SK-N-SH (cell line): Measurements from ENCODE around the gene LIPG. TPM values are rescaled to one million over a fixed set of nuclear protein-coding genes. Genes with fewer than 3 reads are reported as not detected.

Experiments used
- CTCF ChIA-PET: fragments of 300-600, 350-600 bp; formaldehyde crosslinking; extraction: SDS; loops from one replicate; lab custom pipeline; 2021; lab: Yijun Ruan, JAX
- POLR2A ChIA-PET: fragments of 350-600 bp; sonication (Branson Sonifier 250); formaldehyde crosslinking; extraction: SDS; loops from one replicate; lab custom pipeline; 2020; ENCODE audit warnings: antibody characterized with exemption, inconsistent platforms; lab: Yijun Ruan, JAX
- DNase-seq: peaks from one replicate; pipeline ENCODE4 v3.0.0; 2012
- H2AFZ ChIP-seq: fragments of 200-600 bp; sonication (generic); 2 replicates; pipeline ENCODE4 v1.8.1; 2016; ENCODE audit warnings: antibody characterized with exemption, mild to moderate bottlenecking, low read depth
- H3F3A ChIP-seq: fragments of 200-600 bp; sonication (generic); replicated peaks from 2 replicates; pipeline ENCODE3; 2016; ENCODE audit warnings: antibody characterized with exemption, mild to moderate bottlenecking; ENCODE audit not compliant: insufficient read depth
- H3K27ac ChIP-seq, 2 experiments: fragments of 200-500 bp in 1 of 2; fragments of 200-600 bp in 1 of 2; sonication (Bioruptor generic) in 1 of 2; sonication (generic), shearing (Covaris generic) in 1 of 2; 2 replicates each; pipeline versions ENCODE4 v1.5.1 to v1.6.1; 2014 to 2016; ENCODE audit warnings: low read depth in 2 of 2, inconsistent platforms in 1 of 2, low read length in 1 of 2, mild to moderate bottlenecking in 1 of 2, mixed read lengths in 1 of 2
- H3K27me3 ChIP-seq: fragments of 200-600 bp; sonication (generic), shearing (Covaris generic); 2 replicates; pipeline ENCODE4 v1.6.1; 2016; ENCODE audit warnings: mixed run types; ENCODE audit not compliant: insufficient read depth
- H3K36me3 ChIP-seq, 2 experiments: fragments of 200-500 bp in 1 of 2; fragments of 200-600 bp in 1 of 2; sonication (Bioruptor generic) in 1 of 2; sonication (generic) in 1 of 2; replicated peaks in 1 of 2; 2 replicates each; pipeline versions ENCODE3 to v1.5.1; 2014 to 2016; ENCODE audit warnings: low read length in 1 of 2, mild to moderate bottlenecking in 1 of 2; ENCODE audit not compliant: insufficient read depth in 2 of 2, control insufficient read depth in 1 of 2
- H3K4me1 ChIP-seq, 2 experiments: fragments of 200-500 bp in 1 of 2; fragments of 200-600 bp in 1 of 2; sonication (Bioruptor generic) in 1 of 2; sonication (generic), shearing (Covaris generic) in 1 of 2; 2 replicates each; pipeline versions ENCODE4 v1.5.1 to v1.6.1; 2014 to 2016; ENCODE audit warnings: low read depth in 1 of 2, low read length in 1 of 2, mixed run types in 1 of 2; ENCODE audit not compliant: insufficient read depth in 2 of 2, control insufficient read depth in 1 of 2
- H3K4me2 ChIP-seq: fragments of 200-600 bp; sonication (generic), shearing (Covaris generic); 2 replicates; pipeline ENCODE4 v1.6.1; 2017; ENCODE audit warnings: mixed run types
- H3K4me3 ChIP-seq, 2 experiments: fragments of 200-500 bp in 1 of 2; fragments of 200-600 bp in 1 of 2; sonication (Bioruptor generic) in 1 of 2; sonication (generic), shearing (Covaris generic) in 1 of 2; 2 replicates each; pipeline versions ENCODE4 v1.5.1 to v1.8.1; 2014 to 2016; ENCODE audit warnings: low read depth in 2 of 2, inconsistent platforms in 1 of 2, low read length in 1 of 2, mild to moderate bottlenecking in 1 of 2, mixed read lengths in 1 of 2, moderate library complexity in 1 of 2
- H3K79me2 ChIP-seq: fragments of 200-600 bp; sonication (generic); 2 replicates; pipeline ENCODE4 v1.8.1; 2017; ENCODE audit warnings: mild to moderate bottlenecking; ENCODE audit not compliant: insufficient read depth
- H3K9ac ChIP-seq: fragments of 200-600 bp; sonication (generic); 2 replicates; pipeline ENCODE4 v1.6.1; 2017; ENCODE audit warnings: mixed run types
- H3K9me2 ChIP-seq: fragments of 200-600 bp; sonication (generic); 2 replicates; pipeline ENCODE4 v1.6.1; 2017; ENCODE audit warnings: mixed run types
- H3K9me3 ChIP-seq: fragments of 200-600 bp; sonication (generic); 2 replicates; pipeline ENCODE4 v1.6.1; 2017; ENCODE audit warnings: mixed run types, mild to moderate bottlenecking, moderate library complexity
- H4K20me1 ChIP-seq: fragments of 200-600 bp; sonication (generic); 2 replicates; pipeline ENCODE4 v1.6.1; 2017; ENCODE audit warnings: mild to moderate bottlenecking, mixed run types; ENCODE audit not compliant: insufficient read depth
- CHD2 ChIP-seq: fragments of 150-350 bp; IDR thresholded peaks from 2 replicates; pipeline ENCODE4 v1.6.1; 2018; ENCODE audit warnings: low read length; ENCODE audit not compliant: partially characterized antibody
- ELF1 ChIP-seq: IDR thresholded peaks from 2 replicates; pipeline ENCODE4 v1.4.0; 2012
- EP300 ChIP-seq, 2 experiments: IDR thresholded peaks; 2 replicates each; pipeline versions ENCODE4 v1.4.0 to v1.6.1; 2012; ENCODE audit warnings: borderline replicate concordance in 1 of 2, low read depth in 1 of 2, low read length in 1 of 2
- EZH2phosphoT487 ChIP-seq: fragments of 200-600 bp; sonication (generic); IDR thresholded peaks from 2 replicates; pipeline ENCODE4 v1.6.1; 2017; ENCODE audit warnings: low read depth, mixed run types, mild to moderate bottlenecking, antibody characterized with exemption, moderate library complexity, borderline replicate concordance
- FOXJ3 ChIP-seq: sonication (generic); formaldehyde crosslinking; IDR thresholded peaks from 2 replicates; pipeline ENCODE4 v1.5.1; 2020; ENCODE audit warnings: mild to moderate bottlenecking, missing genetic modification reagents
- GABPA ChIP-seq: IDR thresholded peaks from 2 replicates; pipeline ENCODE4 v1.4.0; 2012; ENCODE audit warnings: low read depth, mild to moderate bottlenecking
- GATA2 ChIP-seq: sonication (generic); formaldehyde crosslinking; IDR thresholded peaks from 2 replicates; pipeline ENCODE4 v1.5.0; 2020; ENCODE audit warnings: mild to moderate bottlenecking, missing genetic modification reagents
- JUND ChIP-seq: IDR thresholded peaks from 2 replicates; pipeline ENCODE4 v1.4.0; 2012
- MAX ChIP-seq: IDR thresholded peaks from 2 replicates; pipeline ENCODE4 v1.4.0; 2012; ENCODE audit warnings: low read depth
- NFIC ChIP-seq: IDR thresholded peaks from 2 replicates; pipeline ENCODE4 v1.4.0; 2012; ENCODE audit warnings: borderline replicate concordance
- POLR2AphosphoS5 ChIP-seq: IDR thresholded peaks from 2 replicates; pipeline ENCODE4 v1.6.1; 2012; ENCODE audit warnings: low read depth, low read length
- RCOR1 ChIP-seq: fragments of 150-350 bp; IDR thresholded peaks from 2 replicates; pipeline ENCODE4 v1.6.1; 2017; ENCODE audit warnings: antibody characterized with exemption, low read length
- RFX5 ChIP-seq: IDR thresholded peaks from 2 replicates; pipeline ENCODE4 v1.6.1; 2012; ENCODE audit warnings: mild to moderate bottlenecking, improper control_type of control experiment, low read length
- RXRA ChIP-seq: IDR thresholded peaks from 2 replicates; pipeline ENCODE4 v1.4.0; 2012; ENCODE audit warnings: low read depth, mild to moderate bottlenecking, borderline replicate concordance
- SIN3A ChIP-seq: IDR thresholded peaks from 2 replicates; pipeline ENCODE4 v1.6.1; 2012; ENCODE audit warnings: low read depth, mild to moderate bottlenecking, low read length, moderate library complexity, borderline replicate concordance
- TAF1 ChIP-seq: IDR thresholded peaks from 2 replicates; pipeline ENCODE4 v1.6.1; 2012; ENCODE audit warnings: low read depth, mild to moderate bottlenecking, low read length, moderate library complexity, borderline replicate concordance
- YY1 ChIP-seq: IDR thresholded peaks from 2 replicates; pipeline ENCODE4 v1.4.0; 2012; ENCODE audit warnings: low read depth, mild to moderate bottlenecking
- polyA plus RNA-seq, 3 experiments: library from polyadenylated mRNA; depleted of rRNA; stranded (reverse); fragments of >200 nt; gene quantifications; 2 replicates each; pipeline ENCODE4 v1.2.3, GENCODE V29; 2012
- TF ChIP-seq, protein P1 (sequence below): IDR thresholded peaks from 2 replicates; pipeline ENCODE4; 2012
- TF ChIP-seq, protein P2 (sequence below): fragments of 150-350 bp; IDR thresholded peaks from 2 replicates; pipeline ENCODE4 v1.6.1; 2016; ENCODE audit warnings: mild to moderate bottlenecking, low read depth, low read length

LIPG gene
- polyA plus RNA-seq, 1 of the 3 experiments (the other 2 are of a cell fraction) = 3.2 TPM

- H3K4me2 ChIP-seq = peak overlapping the region; percentile 94
- TF ChIP-seq TAF1 = no peak
- TF ChIP-seq ELF1 = no peak
- no peak for TF ChIP-seq RCOR1
- no peak for TF ChIP-seq GABPA
- TF ChIP-seq NFIC = no peak
- no peak for TF ChIP-seq POLR2AphosphoS5
- TF ChIP-seq, protein P1, sequence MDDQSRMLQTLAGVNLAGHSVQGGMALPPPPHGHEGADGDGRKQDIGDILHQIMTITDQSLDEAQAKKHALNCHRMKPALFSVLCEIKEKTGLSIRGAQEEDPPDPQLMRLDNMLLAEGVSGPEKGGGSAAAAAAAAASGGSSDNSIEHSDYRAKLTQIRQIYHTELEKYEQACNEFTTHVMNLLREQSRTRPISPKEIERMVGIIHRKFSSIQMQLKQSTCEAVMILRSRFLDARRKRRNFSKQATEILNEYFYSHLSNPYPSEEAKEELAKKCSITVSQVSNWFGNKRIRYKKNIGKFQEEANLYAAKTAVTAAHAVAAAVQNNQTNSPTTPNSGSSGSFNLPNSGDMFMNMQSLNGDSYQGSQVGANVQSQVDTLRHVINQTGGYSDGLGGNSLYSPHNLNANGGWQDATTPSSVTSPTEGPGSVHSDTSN = no peak
- TF ChIP-seq RFX5 = no peak
- TF ChIP-seq, protein P2, sequence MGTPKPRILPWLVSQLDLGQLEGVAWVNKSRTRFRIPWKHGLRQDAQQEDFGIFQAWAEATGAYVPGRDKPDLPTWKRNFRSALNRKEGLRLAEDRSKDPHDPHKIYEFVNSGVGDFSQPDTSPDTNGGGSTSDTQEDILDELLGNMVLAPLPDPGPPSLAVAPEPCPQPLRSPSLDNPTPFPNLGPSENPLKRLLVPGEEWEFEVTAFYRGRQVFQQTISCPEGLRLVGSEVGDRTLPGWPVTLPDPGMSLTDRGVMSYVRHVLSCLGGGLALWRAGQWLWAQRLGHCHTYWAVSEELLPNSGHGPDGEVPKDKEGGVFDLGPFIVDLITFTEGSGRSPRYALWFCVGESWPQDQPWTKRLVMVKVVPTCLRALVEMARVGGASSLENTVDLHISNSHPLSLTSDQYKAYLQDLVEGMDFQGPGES = no peak
- TF ChIP-seq EP300 (IDR thresholded peaks at IDR 0.05; ENCODE audit: borderline replicate concordance in 1 of 2, low read depth in 1 of 2, low read length in 1 of 2) = no peak
- TF ChIP-seq JUND = no peak
- no peak for TF ChIP-seq YY1
- no peak for TF ChIP-seq CHD2
- no peak for TF ChIP-seq RXRA
- TF ChIP-seq FOXJ3 (CRISPR knock-in tag) = no peak
- no peak for TF ChIP-seq MAX
- TF ChIP-seq EZH2phosphoT487 = no peak
- no peak for TF ChIP-seq SIN3A
- TF ChIP-seq GATA2 (CRISPR knock-in tag) = no peak
- TF ChIP-seq, all 33 proteins: peak for 0
- H3K79me2 ChIP-seq = peaks cover 18% of the 10 kb centered on the region
These were observed 2.6 kb downstream of the LIPG start for GRCh38 chr18:49564518-49564834.

More at GRCh38 chr18:49564518-49564834, 2.6 kb downstream of the LIPG start:
- 0 out of 4 replicates have a peak overlapping the region, but pooled peaks of 1 of the 2 experiments have one; percentile 21 for H3K4me3 ChIP-seq
- no peaks in the 10 kb centered on the region for H3K9me2 ChIP-seq
- no peaks in the 10 kb centered on the region for H3K9me3 ChIP-seq
- DNase-seq = no peak
- H3K27me3 ChIP-seq = no peaks in the 10 kb centered on the region
- ChIA-PET POLR2A (no interaction called here), CTCF (interaction anchor here (1.4 to 6.2 kb wide), 3 partner anchors 54 to 295 kb away, joined by 3 to 140 read pairs (median 12); no protein-coding TSS in a partner anchor)
- H3K27ac ChIP-seq = no peak overlapping the region
- H3K36me3 ChIP-seq = no peaks in the 10 kb centered on the region
- peaks cover 14% of the 10 kb centered on the region for H3F3A ChIP-seq
- H3K4me1 ChIP-seq = peaks cover 23 to 33% of the 10 kb centered on the region in 2 experiments; a peak in 3 of 4 replicates
- H3K9ac ChIP-seq = no peak overlapping the region
- H4K20me1 ChIP-seq = no peaks in the 10 kb centered on the region
- no peak overlapping the region for H2AFZ ChIP-seq
